HG03139 (cell line): Measurements from ENCODE around the gene SCGB1D2.

ENCODE experiments used
- ATAC-seq: cut with Tn5 transposase; IDR thresholded peaks from one replicate; pipeline ENCODE4 v1.9.1; 2021; ENCODE audit not compliant: unreplicated experiment

The SCGB1D2 gene

DNA sequence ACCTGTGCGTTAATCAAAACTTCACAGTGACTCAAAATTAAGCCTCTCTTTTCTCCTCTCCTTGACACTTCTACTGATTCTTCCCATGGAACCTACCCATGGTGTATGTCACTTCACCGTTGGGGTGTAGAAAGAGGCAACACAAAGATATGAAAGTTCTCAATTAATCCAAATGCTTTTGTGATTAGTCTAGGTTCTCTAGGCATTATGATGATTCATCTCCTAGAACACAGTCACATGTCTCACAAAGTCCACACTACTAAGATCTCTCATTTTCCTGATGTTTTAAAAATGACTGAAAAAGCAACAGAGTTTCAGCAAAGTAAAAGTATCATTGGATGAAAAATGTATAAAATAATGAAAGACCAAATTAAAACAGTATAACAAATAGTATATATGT is 14.2 kb downstream of the SCGB1D2 start:
- no peak for ATAC-seq

DNA sequence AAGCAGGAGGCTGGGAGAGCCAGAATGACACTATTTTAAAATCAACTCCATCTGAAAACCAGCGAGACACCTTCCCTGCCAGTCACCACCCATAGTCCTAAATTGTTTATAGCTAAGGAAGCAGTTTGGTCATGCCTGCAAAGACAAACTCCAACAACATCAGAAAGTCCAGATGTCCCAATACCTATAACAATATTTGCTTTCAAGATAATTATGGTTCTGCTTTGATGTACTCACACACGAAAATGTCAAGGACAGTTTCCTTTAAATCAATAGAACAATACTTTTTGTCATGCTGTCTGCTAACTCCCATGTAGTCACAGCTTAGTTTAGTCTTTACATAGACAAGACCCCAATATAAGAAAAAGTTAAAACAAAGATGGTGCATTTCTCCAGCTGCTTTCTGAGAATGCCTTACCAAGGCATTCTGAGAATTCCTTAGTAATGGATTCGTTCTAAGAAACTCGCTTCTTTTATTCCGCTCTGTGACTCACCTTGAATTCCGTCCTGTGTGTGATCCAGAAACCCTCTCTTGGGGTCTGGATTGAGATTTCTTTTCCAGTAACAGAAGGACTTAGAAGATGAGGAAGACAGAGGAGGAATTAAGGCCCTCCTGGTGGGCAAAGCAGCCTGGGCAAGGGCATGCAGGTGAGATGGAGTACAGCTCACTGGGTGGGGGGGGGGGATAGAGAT is 18.4 kb downstream of the SCGB1D2 start:
- no peak for ATAC-seq

DNA sequence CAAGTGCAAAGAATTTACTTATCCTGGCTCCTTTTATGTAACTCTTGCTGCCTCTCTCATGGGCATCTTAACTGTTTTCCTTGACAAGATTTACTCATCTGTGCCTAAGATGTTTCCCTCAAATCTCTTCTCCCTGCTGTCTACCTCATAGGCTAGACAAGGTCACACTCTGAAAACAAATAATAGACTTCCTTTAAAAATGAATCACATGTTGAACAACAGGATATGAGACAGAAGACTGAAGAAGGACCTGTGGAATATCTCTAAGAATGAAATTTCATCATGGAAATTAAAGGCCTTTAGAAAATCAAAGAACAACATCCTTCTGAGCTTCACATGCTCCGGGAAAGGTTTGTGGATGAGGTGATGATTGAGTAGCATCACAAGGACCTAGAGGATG is 22.0 kb downstream of the SCGB1D2 start:
- ATAC-seq, result no peak

DNA sequence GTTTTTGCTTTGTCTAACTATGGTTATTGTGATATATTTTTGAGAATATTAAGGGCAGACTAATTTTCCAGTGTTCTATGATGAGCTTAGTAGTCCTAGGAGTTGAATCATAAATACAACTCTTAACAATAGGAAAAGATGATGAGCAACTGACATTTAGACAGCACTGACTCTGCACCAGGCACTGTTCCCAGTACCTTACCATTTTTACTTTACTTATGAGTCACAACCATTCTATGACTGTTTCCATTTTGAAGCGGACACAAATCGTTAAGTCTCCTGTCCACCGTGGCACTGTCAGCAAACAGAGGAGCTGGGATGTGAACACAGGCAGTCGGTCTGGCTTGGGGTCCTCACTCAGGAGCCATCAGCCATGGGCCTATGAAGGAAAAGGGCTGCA is 24.5 kb downstream of the SCGB1D2 start:
- no peak for ATAC-seq

DNA sequence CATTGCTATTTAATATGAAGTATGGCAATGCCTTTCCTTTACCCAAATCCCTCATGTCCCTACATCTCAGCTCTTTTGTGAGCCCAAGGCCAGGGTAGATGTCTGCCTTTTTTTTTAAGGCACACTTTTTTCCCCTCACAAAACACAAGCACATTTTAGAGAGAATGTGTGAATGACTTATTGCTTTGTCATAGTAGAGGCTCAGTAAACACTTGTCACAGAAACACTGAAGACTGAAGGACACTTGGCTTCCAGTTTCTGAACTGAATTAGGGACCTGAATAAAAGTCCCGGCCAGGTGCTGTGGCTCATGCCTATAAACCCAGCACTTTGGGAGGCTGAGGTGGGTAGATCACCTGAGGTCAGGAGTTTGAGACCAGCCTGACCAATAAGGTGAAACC is 25.0 kb downstream of the SCGB1D2 start:
- no peak for ATAC-seq

DNA sequence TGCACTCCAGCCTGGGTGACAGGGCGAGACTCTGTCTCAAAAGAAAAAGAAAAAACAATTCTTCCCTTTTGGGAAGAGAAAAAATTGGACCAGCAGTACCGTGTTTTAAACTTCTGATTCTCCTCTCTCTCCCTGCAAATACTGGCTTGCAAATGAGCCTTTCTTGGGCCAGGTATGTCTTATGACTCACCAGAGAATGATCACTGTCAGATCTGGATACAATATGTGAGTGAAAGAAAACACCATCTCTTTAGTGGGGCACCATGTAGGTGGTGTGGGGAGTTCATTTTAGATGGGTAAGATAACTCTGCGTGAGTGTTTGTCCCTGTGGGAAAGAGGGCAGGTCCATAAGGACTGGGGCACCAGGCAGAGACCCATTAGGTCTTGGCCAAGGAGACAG is 25.5 kb downstream of the SCGB1D2 start:
- no peak for ATAC-seq

DNA sequence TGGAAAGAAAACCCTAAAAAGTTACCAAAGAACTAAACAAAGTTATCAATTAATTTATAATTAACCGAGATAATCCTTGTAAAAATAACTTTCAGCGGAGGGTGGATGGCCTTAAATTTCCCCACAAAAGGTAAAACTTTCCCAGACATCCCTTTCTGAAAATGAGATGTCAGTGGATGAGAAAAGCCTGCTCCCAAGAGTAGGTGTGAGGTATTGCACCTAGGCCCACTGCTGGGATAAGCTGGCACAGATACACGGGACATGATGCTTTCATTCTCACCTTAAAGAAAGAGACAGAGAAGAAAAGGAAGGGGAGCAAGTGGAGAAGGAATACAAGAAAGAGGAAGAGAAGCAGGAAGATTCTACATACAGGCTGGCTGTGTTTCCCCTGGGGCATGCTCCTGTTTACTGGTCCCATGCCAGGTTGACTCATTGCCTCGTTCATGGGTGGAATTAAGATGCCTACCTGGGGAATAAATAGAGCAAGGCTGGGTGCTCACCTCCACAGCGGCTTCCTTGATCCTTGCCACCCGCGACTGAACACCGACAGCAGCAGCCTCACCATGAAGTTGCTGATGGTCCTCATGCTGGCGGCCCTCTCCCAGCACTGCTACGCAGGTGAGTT is 27.7 kb downstream of the SCGB1D2 start, which contains the start of gene SCGB2A2:
Gene SCGB2A2 (plus strand): TSS at position 505 of the 625 bp plus-strand sequence. CDS start 59 bp downstream, at position 564.
- no peak for ATAC-seq

DNA sequence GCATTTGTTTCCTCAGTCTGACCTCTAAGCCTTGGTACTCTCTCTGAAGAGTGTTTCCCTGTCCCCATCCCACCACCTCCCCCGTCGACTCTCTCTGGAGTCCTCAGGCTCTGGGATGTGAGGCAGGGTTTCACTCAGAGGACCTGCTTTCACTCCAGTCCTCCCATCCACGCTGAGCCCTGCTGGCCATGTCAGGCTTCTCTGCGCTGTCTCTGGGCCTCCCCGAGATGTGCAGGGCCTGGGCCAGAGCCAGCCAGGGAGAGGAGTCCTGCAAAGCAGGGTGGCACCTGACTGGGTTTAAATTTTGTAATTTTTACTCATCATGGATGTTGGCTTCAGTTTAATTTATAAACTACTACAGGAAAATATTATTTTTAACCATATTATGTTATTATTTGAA is 31.2 kb downstream of the SCGB1D2 start:
- no peak for ATAC-seq

DNA sequence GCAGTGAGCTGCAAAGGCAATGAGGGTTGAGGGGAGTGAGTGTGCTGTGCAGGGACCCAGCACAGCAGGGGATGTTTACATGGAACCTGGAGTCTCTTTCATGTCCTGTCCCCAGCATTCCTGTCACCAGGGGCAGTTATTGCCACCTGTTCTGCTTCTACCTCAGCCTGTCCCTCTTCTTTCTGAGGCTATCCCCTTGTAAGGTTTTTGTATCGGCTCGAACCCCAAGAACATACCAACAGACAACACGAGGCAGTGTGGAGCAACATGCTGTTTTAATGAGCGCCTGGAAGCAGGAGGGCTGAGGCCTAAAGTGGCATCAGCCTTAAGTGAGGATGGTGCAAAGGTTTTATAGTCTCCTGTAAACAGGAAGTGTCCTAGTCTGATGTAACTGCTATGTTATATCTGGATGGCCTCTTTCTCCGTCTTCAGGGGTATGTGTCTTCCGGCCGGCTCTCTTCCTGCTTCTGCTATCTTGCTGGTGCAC is 31.8 kb downstream of the SCGB1D2 start:
- no peak for ATAC-seq

DNA sequence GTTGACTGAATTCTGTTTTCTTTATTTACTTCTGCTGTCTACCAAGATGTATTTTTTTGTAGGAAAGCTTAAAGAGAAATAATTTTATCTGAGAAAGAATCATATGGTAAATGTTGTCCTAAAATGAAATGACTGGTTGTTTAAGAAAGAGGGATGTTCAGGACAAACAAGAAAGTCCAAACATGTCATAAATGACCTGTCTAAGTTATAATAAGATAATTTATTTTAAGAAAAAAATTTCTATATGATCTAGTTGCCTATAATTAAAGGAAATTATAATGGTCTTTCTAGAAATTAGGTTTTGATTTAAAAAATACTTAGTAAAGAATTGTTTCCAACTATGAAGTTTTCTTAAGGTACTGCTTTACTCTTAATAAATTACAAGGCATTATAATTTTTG is 38.4 kb downstream of the SCGB1D2 start:
- no peak for ATAC-seq
